ENCODE measurements around the gene PIP4P1.

DNA sequence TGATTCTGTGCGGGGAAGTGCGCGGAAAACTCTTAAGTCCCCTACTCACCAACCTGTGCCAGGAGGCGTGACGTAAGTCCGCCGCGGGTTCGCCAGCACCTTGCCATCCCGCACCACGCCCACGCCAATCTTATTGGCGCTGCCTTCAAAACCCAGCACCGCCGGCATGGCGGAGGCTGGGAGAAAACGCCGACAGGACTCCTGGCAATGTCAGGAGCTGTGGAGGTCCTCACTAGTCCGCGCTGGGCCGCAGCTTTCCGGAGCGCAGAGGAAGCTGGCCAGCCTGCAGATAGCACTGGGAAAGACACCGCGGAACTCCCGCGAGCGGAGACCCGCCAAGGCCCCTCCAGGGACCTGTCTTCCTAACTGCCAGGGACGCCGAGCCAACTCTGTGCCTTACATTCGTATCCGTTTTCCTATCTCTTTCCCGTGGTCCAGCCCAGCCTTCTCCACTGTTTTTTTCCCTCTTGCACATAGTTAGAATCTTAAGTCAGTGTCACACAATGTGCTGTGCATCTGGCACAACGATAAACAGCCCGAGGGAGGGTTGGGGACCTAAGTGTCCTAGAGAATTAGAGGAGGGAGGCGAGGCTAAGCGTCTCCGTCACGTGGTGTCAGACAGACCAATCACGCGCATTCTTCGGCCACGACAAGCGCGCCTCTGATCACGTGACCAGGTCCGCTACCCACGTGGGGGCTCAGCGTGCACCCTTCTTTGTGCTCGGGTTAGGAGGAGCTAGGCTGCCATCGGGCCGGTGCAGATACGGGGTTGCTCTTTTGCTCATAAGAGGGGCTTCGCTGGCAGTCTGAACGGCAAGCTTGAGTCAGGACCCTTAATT lies 6.5 kb downstream of the PIP4P1 start, which contains the start of the genes APEX1 and OSGEP:
- TF ChIP-seq, protein P1, sequence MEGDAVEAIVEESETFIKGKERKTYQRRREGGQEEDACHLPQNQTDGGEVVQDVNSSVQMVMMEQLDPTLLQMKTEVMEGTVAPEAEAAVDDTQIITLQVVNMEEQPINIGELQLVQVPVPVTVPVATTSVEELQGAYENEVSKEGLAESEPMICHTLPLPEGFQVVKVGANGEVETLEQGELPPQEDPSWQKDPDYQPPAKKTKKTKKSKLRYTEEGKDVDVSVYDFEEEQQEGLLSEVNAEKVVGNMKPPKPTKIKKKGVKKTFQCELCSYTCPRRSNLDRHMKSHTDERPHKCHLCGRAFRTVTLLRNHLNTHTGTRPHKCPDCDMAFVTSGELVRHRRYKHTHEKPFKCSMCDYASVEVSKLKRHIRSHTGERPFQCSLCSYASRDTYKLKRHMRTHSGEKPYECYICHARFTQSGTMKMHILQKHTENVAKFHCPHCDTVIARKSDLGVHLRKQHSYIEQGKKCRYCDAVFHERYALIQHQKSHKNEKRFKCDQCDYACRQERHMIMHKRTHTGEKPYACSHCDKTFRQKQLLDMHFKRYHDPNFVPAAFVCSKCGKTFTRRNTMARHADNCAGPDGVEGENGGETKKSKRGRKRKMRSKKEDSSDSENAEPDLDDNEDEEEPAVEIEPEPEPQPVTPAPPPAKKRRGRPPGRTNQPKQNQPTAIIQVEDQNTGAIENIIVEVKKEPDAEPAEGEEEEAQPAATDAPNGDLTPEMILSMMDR (IDR thresholded peaks at IDR 0.05; ENCODE audit: low read length) = no peak
- TF ChIP-seq EZH2phosphoT487 (IDR thresholded peaks at IDR 0.05; ENCODE audit: low read length) (no peak), EZH2 (optimal IDR thresholded peaks at IDR 0.05; ENCODE audit: low read depth, low read length) (no peak)

Measured in MM.1S (cell line).